H1 (cell line): ENCODE results near the gene MPRIP. TPM values are rescaled to one million over a fixed set of nuclear protein-coding genes. Genes with fewer than 3 reads are reported as not detected.

Experiments used
- JUN ChIP-seq: IDR thresholded peaks from 2 replicates; pipeline ENCODE4 v1.6.1; 2011; ENCODE audit warnings: low read depth, mild to moderate bottlenecking, improper control_type of control experiment, low read length
- KDM1A ChIP-seq: fragments of 200-600, 300-600 bp; sonication (generic); IDR thresholded peaks from 2 replicates; pipeline ENCODE4 v1.7.1; 2016; ENCODE audit warnings: mild to moderate bottlenecking, low read length, borderline replicate concordance
- POLR2AphosphoS5 ChIP-seq: IDR thresholded peaks from 2 replicates; pipeline ENCODE4 v1.6.1; 2011; ENCODE audit warnings: low read depth, low read length
- SP4 ChIP-seq: IDR thresholded peaks from 2 replicates; pipeline ENCODE4 v1.6.1; 2012; ENCODE audit warnings: low read length, inconsistent platforms
- SUZ12 ChIP-seq: fragments of 200-600 bp; sonication (generic); IDR thresholded peaks from 2 replicates; pipeline ENCODE4 v1.6.1; 2012; ENCODE audit warnings: mild to moderate bottlenecking, inconsistent platforms, low read length, moderate library complexity, mixed read lengths
- TAF7 ChIP-seq: optimal IDR thresholded peaks from 2 replicates; pipeline ENCODE3; 2011; ENCODE audit warnings: low read depth, mild to moderate bottlenecking, inconsistent platforms, low read length, moderate library complexity, borderline replicate concordance
- ZNF274 ChIP-seq: IDR thresholded peaks from 2 replicates; pipeline ENCODE4 v1.7.0; 2012; ENCODE audit warnings: low read length, borderline replicate concordance; ENCODE audit errors: extremely low read depth
- polyA plus RNA-seq, 7 experiments: library from polyadenylated mRNA; depleted of rRNA in 3 of 7; stranded (reverse) in 5 of 7; unstranded in 2 of 7; fragments of >200 nt in 5 of 7; fragments of 200-250 nt in 2 of 7; gene quantifications; 1 replicate in 5 of 7; 2 replicates in 1 of 7; 4 replicates in 1 of 7; pipeline versions ENCODE4 v1.2.1 to v1.2.3, GENCODE V29; 2011 to 2013; ENCODE audit warnings: missing spikeins in 2 of 7, mixed read lengths in 2 of 7
- total RNA-seq: library from RNA; stranded (reverse); fragmentation: NEBNext Ultra II Directional; extraction: Animal tissue kit (Norgen Biotek cat#: 25700); gene quantifications from 2 replicates; pipeline ENCODE4 v1.2.1, GENCODE V29; 2021
- TF ChIP-seq, protein P1 (sequence below): fragments of 300-600 bp; sonication (generic); IDR thresholded peaks from 2 replicates; pipeline ENCODE4 v1.7.1; 2012; ENCODE audit warnings: low read length, moderate library complexity, mild to moderate bottlenecking, inconsistent platforms; ENCODE audit not compliant: insufficient replicate concordance

MPRIP gene
- total and polyA plus RNA-seq, 2 of the 8 experiments (the other 6 are each of a cell fraction or from before 2014, with no cell fraction given) = 48.6 to 146 TPM

DNA sequence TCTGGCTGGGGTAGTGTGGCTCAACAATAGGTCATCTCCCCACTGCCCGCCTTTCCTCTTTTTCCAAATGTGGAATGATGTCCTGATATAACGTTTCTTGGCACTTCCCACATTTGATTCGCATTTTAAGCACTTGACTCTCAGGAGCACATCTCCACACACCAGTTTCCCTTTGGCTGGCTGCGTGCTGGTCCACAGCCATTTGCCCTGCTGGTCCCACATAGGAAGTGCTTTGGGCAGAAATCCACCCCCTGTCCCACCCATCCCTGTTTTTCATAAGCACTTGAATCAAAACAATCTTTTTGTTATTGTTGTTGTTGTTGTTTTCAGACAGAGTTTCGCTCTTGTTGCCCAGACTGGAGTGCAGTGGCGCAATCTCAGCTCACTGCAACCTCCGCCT lies 46.3 kb upstream of the MPRIP start (continued):
- TF ChIP-seq, protein P1, sequence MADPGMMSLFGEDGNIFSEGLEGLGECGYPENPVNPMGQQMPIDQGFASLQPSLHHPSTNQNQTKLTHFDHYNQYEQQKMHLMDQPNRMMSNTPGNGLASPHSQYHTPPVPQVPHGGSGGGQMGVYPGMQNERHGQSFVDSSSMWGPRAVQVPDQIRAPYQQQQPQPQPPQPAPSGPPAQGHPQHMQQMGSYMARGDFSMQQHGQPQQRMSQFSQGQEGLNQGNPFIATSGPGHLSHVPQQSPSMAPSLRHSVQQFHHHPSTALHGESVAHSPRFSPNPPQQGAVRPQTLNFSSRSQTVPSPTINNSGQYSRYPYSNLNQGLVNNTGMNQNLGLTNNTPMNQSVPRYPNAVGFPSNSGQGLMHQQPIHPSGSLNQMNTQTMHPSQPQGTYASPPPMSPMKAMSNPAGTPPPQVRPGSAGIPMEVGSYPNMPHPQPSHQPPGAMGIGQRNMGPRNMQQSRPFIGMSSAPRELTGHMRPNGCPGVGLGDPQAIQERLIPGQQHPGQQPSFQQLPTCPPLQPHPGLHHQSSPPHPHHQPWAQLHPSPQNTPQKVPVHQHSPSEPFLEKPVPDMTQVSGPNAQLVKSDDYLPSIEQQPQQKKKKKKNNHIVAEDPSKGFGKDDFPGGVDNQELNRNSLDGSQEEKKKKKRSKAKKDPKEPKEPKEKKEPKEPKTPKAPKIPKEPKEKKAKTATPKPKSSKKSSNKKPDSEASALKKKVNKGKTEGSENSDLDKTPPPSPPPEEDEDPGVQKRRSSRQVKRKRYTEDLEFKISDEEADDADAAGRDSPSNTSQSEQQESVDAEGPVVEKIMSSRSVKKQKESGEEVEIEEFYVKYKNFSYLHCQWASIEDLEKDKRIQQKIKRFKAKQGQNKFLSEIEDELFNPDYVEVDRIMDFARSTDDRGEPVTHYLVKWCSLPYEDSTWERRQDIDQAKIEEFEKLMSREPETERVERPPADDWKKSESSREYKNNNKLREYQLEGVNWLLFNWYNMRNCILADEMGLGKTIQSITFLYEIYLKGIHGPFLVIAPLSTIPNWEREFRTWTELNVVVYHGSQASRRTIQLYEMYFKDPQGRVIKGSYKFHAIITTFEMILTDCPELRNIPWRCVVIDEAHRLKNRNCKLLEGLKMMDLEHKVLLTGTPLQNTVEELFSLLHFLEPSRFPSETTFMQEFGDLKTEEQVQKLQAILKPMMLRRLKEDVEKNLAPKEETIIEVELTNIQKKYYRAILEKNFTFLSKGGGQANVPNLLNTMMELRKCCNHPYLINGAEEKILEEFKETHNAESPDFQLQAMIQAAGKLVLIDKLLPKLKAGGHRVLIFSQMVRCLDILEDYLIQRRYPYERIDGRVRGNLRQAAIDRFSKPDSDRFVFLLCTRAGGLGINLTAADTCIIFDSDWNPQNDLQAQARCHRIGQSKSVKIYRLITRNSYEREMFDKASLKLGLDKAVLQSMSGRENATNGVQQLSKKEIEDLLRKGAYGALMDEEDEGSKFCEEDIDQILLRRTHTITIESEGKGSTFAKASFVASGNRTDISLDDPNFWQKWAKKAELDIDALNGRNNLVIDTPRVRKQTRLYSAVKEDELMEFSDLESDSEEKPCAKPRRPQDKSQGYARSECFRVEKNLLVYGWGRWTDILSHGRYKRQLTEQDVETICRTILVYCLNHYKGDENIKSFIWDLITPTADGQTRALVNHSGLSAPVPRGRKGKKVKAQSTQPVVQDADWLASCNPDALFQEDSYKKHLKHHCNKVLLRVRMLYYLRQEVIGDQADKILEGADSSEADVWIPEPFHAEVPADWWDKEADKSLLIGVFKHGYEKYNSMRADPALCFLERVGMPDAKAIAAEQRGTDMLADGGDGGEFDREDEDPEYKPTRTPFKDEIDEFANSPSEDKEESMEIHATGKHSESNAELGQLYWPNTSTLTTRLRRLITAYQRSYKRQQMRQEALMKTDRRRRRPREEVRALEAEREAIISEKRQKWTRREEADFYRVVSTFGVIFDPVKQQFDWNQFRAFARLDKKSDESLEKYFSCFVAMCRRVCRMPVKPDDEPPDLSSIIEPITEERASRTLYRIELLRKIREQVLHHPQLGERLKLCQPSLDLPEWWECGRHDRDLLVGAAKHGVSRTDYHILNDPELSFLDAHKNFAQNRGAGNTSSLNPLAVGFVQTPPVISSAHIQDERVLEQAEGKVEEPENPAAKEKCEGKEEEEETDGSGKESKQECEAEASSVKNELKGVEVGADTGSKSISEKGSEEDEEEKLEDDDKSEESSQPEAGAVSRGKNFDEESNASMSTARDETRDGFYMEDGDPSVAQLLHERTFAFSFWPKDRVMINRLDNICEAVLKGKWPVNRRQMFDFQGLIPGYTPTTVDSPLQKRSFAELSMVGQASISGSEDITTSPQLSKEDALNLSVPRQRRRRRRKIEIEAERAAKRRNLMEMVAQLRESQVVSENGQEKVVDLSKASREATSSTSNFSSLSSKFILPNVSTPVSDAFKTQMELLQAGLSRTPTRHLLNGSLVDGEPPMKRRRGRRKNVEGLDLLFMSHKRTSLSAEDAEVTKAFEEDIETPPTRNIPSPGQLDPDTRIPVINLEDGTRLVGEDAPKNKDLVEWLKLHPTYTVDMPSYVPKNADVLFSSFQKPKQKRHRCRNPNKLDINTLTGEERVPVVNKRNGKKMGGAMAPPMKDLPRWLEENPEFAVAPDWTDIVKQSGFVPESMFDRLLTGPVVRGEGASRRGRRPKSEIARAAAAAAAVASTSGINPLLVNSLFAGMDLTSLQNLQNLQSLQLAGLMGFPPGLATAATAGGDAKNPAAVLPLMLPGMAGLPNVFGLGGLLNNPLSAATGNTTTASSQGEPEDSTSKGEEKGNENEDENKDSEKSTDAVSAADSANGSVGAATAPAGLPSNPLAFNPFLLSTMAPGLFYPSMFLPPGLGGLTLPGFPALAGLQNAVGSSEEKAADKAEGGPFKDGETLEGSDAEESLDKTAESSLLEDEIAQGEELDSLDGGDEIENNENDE = no peak
- TF ChIP-seq KDM1A (no peak), JUN (no peak), SUZ12 (no peak), SP4 (no peak), ZNF274 (no peak), TAF7 (no peak), POLR2AphosphoS5 (no peak)
- TF ChIP-seq, all 59 proteins: peak for 0
